Pancreas (tissue), 10 donors: ENCODE results near the gene PDK1. TPM values are rescaled to one million over a fixed set of nuclear protein-coding genes. Genes with fewer than 3 reads are reported as not detected.

Source experiments
- ATAC-seq, 4 donors: fragments of 200-7000 bp; cut with Tn5 transposase; one replicate each; pipeline versions ENCODE4 v1.8.0 to v1.9.1; 2020; ENCODE audit warnings: mild to moderate bottlenecking in 4 of 4, moderate library complexity in 4 of 4
- DNase-seq, 6 donors: peaks; one replicate each; pipeline ENCODE4 v3.0.0-alpha.2; 2020
- FAIRE-seq: peaks from 2 replicates; lab custom pipeline; 2012; peaks lifted over from hg19 to GRCh38; lab: Jason Lieb, UNC
- H3K27ac ChIP-seq, 4 donors: fragments of 200-600 bp; sonication (generic); 1 replicate in 3 of 4; 2 replicates in 1 of 4; pipeline versions ENCODE4 v1.5.0 to v1.8.0; 2020
- H3K27me3 ChIP-seq, 4 donors: fragments of 200-600 bp; one replicate each; pipeline ENCODE4 v1.8.0; 2021
- H3K36me3 ChIP-seq, 3 donors: fragments of 200-600 bp; sonication (generic) in 1 of 3; one replicate each; pipeline versions ENCODE4 v1.5.0 to v1.8.0; 2020 to 2021
- H3K4me1 ChIP-seq, 3 donors: fragments of 200-600 bp; one replicate each; pipeline ENCODE4 v1.8.0; 2021
- H3K4me3 ChIP-seq, 4 donors: fragments of 200-600 bp; sonication (generic) in 2 of 4; one replicate each; pipeline versions ENCODE4 v1.5.0 to v1.8.0; 2020 to 2021
- H3K9me3 ChIP-seq, 4 donors: fragments of 200-600 bp; one replicate each; pipeline ENCODE4 v1.8.0; 2021
- WGBS, 2 donors: extraction: QIAGEN DNeasy Blood & Tissue Kit; methylation state at CpG; one replicate each; pipeline ENCODE4 v1.1.7; 2013; 5-methylcytosine and 5-hydroxymethylcytosine counted together
- intact Hi-C, 3 donors: fragments of 100-400 bp; cut with DNase I; formaldehyde crosslinking; loops; one replicate each; pipeline versions ENCODE4 v1.11.1 to v1.14.2; 2022
- polyA plus RNA-seq, 2 donors: library from polyadenylated mRNA; stranded (reverse); fragments of 200-250 nt; gene quantifications; one replicate each; pipeline ENCODE4 v1.2.3, GENCODE V29; 2013
- total RNA-seq, 6 donors: library from RNA; stranded (reverse); fragmentation: NEBNext Ultra II Directional in 4 of 6; extraction: Animal tissue kit (Norgen Biotek cat#: 25700) in 4 of 6; gene quantifications; one replicate each; pipeline versions ENCODE4 v1.2.1 to v1.2.4, GENCODE V29; 2021 to 2023
- TF ChIP-seq, protein P1 (sequence below), 4 donors: fragments of 200-600 bp; sonication (generic) in 3 of 4; IDR thresholded peaks; one replicate each; pipeline versions ENCODE4 v1.5.0 to v1.8.0; 2021; ENCODE audit warnings: antibody characterized with exemption in 4 of 4
- donor health status: healthy with polysubstance abuse.
- donor health status: DM: no; HTN: no; CAD: no; lungs with moderate emphysema.
- donor health status: DM: no; HTN: no; CAD: no.
- donor health status: control.
- donor health status: control.
- donor health status: Bipolar disorder and iron deficiency.
- donor health status: DM: yes; HTN: yes; CAD: no.
- donor health status: DM: no; HTN: no; CAD: no.
- donor health status: DM: no; HTN: no; CAD: no.
- donor health status: DM: yes; HTN: yes; CAD: no.

PDK1 gene
- total and polyA plus RNA-seq, 8 donors: 1.2 to 12.4 (median 6.7) TPM

DNA sequence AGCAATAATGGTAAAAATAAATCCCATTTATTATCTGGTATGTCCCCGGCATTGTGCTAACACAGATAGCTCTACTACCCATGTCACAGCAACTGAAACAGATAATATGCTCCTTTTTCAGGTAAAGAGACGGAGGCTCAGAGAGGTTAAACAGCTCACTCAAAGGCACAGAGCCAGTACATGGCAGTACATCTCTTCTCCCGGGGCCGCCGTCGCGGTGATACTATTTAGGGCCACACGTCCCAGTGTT, 693 bp upstream of the PDK1 start:
- 2% methylated on average over 8 of the region's 8 CpGs for WGBS, 2 donors
- Histone ChIP-seq H3K27me3 (no peaks in the 10 kb centered on the region), H3K4me3 (peak overlapping the region; percentile 52 to 87 (median 74)), H3K4me1 (peaks cover 4 to 6% (median 5%) of the 10 kb centered on the region in 3 donors), H3K9me3 (no peaks in the 10 kb centered on the region), H3K27ac (peak overlapping the region; percentile 85 to 97 (median 94)), H3K36me3 (no peaks in the 10 kb centered on the region)
- TF ChIP-seq, protein P1, sequence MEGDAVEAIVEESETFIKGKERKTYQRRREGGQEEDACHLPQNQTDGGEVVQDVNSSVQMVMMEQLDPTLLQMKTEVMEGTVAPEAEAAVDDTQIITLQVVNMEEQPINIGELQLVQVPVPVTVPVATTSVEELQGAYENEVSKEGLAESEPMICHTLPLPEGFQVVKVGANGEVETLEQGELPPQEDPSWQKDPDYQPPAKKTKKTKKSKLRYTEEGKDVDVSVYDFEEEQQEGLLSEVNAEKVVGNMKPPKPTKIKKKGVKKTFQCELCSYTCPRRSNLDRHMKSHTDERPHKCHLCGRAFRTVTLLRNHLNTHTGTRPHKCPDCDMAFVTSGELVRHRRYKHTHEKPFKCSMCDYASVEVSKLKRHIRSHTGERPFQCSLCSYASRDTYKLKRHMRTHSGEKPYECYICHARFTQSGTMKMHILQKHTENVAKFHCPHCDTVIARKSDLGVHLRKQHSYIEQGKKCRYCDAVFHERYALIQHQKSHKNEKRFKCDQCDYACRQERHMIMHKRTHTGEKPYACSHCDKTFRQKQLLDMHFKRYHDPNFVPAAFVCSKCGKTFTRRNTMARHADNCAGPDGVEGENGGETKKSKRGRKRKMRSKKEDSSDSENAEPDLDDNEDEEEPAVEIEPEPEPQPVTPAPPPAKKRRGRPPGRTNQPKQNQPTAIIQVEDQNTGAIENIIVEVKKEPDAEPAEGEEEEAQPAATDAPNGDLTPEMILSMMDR (IDR thresholded peaks at IDR 0.05): no peak
- FAIRE-seq (no peak), DNase-seq (no peak), ATAC-seq (peak in 1 of 4 donors; percentile 44)
- intact Hi-C loops: no loop called here

DNA sequence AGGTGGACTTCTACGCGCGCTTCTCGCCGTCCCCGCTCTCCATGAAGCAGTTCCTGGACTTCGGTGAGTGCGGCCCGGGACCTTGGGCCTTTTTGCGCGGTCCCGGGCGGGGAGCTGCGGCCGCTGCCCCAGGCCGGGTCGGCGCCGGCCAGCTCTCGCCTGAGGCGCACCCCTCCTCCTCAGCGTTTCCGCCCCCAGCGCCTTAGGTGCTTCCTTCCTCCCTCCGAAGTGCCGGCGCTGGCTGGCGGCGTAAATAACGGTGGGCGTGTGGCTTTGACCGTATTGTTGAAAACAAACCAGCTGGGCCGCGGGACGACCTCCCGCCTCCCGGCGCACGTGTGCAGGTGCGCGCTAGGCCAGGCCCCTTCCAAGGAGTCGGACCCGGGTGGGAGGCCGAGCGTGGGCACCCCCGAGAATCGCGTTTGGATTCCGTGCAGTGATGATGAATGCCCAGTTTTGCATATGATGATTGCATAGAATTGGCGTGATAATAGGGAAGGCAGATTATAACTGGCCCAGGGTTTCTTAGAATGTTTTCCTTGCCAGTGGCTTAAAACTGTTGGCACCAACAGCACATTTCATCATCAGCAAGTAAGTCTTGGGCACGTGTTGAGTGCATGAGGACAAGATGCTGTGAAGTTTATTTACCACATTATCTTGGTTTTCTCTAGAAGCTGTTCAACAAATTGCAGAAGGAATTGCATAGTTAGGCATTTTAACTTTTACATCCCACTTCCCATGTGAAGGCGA, 569 bp downstream of the PDK1 start:
- Histone ChIP-seq H3K27me3 (no peaks in the 10 kb centered on the region), H3K9me3 (no peaks in the 10 kb centered on the region), H3K4me1 (peaks cover 4 to 6% (median 5%) of the 10 kb centered on the region in 3 donors), H3K27ac (peak overlapping the region; percentile 85 to 97 (median 94)), H3K4me3 (peak overlapping the region; percentile 52 to 87 (median 74)), H3K36me3 (no peaks in the 10 kb centered on the region)
- ATAC-seq (peak; percentile 42 to 67 (median 60)), DNase-seq (peak; percentile 45 to 82 (median 59)), FAIRE-seq (no peak)
- intact Hi-C loops: no loop called here
- TF ChIP-seq, protein P1 (IDR thresholded peaks at IDR 0.05): no peak
- WGBS, 2 donors: 1 to 2% methylated on average over 52 of the region's 52 CpGs

DNA sequence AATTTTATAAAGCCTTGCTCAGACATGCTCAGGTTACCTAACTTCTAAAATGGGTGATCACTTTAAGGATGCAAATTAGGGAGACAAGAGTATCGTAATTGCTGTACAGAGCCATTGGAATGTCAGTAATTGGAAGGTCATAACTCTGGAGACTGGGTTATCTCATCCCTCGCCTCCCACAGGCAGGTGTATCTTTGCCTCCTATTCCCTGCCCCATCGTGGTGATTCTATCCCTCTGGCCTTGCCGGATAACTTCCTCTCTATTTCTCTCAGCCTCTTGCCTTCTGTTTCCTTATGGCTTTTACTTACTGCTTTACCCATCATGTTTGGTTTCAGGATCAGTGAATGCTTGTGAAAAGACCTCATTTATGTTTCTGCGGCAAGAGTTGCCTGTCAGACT, 2.5 kb downstream of the PDK1 start:
- H3K27ac ChIP-seq: no peak overlapping the region
- intact Hi-C loops: no loop called here
- H3K4me1 ChIP-seq: peaks cover 4 to 6% (median 5%) of the 10 kb centered on the region in 3 donors
- no peak overlapping the region for H3K4me3 ChIP-seq
- DNase-seq (no peak), ATAC-seq (no peak), FAIRE-seq (no peak)
- TF ChIP-seq, protein P1 (IDR thresholded peaks at IDR 0.05): no peak
- H3K36me3 ChIP-seq: no peaks in the 10 kb centered on the region
- WGBS, 2 donors: 64 to 74% methylated on average over 5 of the region's 5 CpGs
- H3K27me3 ChIP-seq: no peaks in the 10 kb centered on the region
- H3K9me3 ChIP-seq: no peaks in the 10 kb centered on the region

DNA sequence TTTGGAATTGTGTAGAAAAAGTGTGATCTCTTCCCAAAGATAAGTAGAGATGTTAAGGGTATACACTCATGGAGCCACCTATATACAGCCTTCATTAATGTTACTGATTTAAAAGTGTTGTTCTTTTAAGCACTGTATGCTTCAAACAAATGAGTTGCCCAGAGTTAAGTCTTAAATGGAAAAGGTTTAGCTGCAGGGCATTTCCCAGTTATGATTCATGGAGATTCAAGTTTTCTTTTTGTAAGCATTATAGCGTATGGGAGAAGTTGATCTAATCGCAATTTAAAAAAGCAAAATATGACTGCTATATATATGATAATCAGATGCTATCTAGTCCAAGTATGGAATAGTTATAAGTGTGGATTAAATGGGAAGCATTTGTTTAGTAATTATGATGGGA, 4.8 kb downstream of the PDK1 start:
- no peak overlapping the region for H3K4me3 ChIP-seq
- TF ChIP-seq, protein P1 (IDR thresholded peaks at IDR 0.05): no peak
- H3K36me3 ChIP-seq: peaks cover 0 to 5% (median 0%) of the 10 kb centered on the region in 3 donors
- no peaks in the 10 kb centered on the region for H3K9me3 ChIP-seq
- H3K4me1 ChIP-seq: peaks cover 4 to 6% (median 5%) of the 10 kb centered on the region in 3 donors
- intact Hi-C loops: no loop called here
- no peak for DNase-seq
- ATAC-seq: no peak
- no peak overlapping the region for H3K27ac ChIP-seq
- WGBS, 2 donors: 94 to 97% methylated on average over 2 of the region's 2 CpGs
- FAIRE-seq: no peak
- H3K27me3 ChIP-seq: no peaks in the 10 kb centered on the region

DNA sequence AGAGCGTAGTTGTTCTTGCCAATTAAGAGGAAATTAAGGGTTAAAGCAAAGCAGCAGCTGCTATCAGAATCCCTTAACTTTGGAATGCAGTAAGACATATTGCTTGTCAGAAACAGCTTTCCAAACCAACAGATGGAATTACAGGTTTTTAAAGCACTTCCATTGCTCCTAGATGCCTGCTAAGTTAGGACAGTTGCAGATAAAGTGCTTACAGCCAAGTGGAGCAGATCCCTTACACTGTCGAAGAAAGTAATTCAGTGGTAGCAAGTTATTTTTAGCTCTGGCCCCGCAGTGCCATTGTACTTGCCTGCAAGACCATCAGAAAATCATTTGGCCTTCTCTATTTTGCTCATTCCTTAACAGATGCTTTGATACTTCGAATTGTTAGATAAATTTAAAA, 5.4 kb downstream of the PDK1 start:
- H3K4me1 ChIP-seq: peaks cover 4 to 6% (median 5%) of the 10 kb centered on the region in 3 donors
- no peaks in the 10 kb centered on the region for H3K27me3 ChIP-seq
- no peaks in the 10 kb centered on the region for H3K9me3 ChIP-seq
- DNase-seq (no peak), ATAC-seq (no peak), FAIRE-seq (no peak)
- TF ChIP-seq, protein P1 (IDR thresholded peaks at IDR 0.05): no peak
- H3K27ac ChIP-seq: no peak overlapping the region
- H3K4me3 ChIP-seq: no peak overlapping the region
- peaks cover 0 to 5% (median 0%) of the 10 kb centered on the region in 3 donors for H3K36me3 ChIP-seq
- WGBS, 2 donors: 71 to 79% methylated on average over 4 of the region's 4 CpGs
- intact Hi-C loops: no loop called here
